GM20431 (cell line): ENCODE results near the gene MTHFD2L.

Source experiments
- in situ Hi-C: fragments of 300-500 bp; cut with MseI, MboI; formaldehyde crosslinking; loops from one replicate; pipeline ENCODE4 v1.15.0; 2020; ENCODE audit warnings: low sequenced_read_pairs; ENCODE audit not compliant: unreplicated experiment

Gene MTHFD2L

DNA sequence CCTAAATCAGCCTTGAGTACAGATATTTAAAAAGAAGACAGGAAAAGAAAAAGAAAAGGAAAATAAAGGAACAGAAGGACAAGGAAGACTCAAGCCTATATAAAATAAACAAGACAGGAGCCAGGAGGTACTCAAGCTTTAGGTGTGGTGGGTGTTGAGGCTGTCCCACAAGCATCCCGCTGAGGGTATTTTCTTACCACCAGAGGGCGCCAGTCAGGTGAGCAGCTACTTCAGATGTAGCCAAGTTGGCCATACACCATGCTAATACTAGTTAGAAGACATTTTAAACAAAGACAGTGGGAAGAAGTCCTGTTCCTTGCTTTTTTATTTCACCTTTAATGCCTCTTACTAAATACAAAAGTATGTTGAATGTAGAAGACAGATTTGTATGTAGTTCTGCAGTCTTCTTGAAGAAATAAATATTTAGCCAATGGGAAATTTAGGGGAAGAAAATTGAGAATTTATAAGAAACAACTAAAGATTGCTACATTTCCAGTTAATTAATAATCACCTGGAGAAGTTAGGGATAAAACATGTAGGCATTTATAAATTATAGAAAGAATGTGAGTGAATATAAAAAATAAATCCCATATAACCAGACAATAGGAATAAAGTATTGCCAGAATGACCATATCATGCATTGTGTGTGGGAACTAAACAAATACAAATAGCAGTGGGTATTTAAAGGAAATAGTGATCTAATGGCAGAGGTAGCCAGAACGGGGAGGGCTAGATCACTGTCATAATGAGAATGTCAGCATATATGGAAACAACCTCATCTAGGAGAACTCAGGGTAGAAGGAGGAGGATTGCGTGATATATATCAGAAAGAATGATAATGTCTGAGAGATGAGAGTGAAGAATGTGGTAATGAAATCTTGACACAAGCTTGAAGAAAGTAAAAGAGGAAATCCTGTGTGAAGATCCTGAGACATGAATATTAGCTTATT is 71.0 kb downstream of the MTHFD2L start:
- in situ Hi-C loops = no loop called here

DNA sequence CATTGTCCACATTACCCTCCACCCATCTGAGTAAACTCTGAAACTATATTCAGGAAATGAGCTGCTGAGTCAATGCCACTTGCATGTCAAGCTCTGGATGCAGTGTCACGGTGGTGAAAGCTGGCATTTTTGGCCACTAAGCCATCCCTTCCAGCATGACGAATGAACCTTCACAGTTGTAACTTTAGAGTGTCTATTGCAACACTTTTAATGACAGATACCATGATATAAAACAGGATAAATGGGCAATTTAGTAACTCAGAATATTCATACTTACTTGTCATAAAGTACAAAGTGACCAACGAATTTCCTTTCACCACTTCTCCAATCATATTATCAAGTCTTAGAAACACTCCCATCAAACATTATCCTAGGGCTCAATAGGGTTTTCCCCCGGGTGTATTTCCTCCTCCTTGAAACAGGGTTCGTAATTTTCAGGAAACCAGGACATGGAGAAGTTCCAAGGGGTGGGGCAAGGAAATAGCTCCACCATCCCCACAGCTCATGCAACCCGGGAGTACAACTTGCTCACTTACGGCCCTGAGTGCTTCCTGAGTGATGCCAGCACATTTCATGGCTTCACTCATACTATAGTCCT is 73.1 kb downstream of the MTHFD2L start:
- in situ Hi-C loops = no loop called here

DNA sequence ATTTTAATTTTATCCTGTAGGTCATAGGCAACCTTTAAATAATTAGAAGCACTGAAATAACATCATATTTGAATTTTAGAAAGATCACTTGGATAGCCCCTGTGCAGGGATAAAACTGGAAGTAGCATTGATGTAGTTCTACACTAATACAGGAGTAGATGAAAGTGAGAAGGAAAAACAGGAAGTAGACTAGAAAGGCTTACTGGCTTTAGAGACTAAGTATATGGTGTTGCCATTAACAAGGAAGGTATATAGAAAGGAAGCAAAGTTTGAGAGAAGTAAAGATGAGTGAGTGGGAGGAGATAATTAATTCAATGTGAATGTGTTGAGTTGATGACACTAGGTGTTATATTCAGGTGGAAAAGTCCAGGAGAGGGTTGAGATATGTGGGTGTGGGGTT is 77.2 kb downstream of the MTHFD2L start:
- in situ Hi-C loops = no loop called here

DNA sequence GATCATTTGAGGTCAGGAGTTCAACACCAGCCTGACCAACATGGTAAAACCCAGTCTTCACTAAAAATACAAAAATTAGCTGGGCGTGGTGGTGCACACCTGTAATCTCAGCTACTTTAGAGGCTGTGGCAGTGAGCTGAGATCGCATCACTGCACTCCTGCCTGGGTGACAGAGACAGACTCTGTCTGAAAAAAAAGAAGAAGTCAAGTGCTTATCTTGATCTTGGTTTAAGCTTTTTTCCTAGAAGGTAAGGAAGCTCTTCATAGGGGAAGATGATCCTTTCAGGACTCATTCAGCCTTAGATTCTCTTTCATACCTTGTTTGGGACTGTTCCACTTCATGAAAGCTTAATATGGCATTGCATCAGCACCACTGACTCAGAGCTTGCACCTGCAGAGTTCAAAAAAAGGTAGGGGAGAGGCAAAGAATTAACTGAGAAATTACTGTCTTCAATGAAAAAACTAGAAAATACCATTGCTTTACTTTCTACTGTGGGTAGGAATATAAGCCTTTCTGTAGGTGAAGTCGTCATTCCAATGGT is 79.6 kb downstream of the MTHFD2L start:
- in situ Hi-C loops = no loop called here

DNA sequence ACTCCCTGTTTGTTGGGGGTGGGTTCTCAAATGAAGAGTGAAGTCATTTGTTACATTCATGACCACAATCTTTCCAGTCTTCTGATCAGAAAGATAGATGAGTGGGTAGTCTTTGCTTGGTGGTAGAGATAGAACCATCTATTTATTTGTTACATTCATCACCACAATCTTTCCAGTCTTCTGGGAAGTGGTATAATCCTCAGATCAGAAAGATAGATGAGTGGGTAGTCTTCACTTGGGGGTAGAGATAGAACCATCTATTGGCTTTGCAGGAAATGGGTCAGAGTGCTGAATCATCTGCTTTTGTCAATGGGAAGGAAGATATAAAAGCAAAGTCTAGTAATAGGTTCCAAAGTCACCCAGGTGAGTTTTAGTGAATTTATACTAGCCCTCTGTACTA is 86.1 kb downstream of the MTHFD2L start:
- in situ Hi-C loops = no loop called here

DNA sequence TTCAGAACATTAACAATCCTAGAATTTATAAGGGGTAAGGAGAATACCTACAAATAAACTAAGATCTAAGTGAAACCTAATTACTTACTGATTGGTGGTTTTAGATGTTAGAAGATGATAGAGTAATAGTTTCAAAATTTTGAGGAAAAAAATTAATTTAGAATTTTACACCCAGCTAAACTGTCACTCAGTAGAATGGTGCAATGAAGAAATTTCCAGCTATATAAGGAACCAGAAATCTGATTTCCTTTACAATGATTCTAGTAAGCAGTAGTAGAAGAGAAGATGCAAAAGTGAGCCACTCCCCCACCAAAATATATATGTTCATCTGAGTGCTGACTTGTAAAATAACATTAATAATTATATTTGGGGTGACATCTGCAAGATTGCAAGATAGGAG is 95.0 kb downstream of the MTHFD2L start:
- in situ Hi-C loops = no loop called here

DNA sequence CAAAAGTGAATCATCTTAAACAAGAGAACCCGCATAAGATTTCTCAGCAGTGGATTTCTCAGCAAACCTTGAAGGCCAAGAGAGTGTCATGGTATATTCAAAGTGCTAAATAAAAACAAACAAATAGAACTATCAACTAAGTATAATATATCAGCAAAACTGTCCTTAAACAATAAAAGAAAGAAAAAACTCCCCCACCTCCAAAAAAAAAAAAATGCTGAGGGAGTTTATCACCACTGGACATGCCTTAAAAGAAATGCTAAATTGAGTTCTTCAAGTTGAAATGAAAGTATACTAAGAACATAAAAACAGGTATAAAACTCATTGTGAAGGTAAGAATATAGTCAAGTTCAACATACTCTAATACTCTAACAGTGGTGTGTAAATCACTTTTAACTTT is 96.5 kb downstream of the MTHFD2L start:
- in situ Hi-C loops = no loop called here

DNA sequence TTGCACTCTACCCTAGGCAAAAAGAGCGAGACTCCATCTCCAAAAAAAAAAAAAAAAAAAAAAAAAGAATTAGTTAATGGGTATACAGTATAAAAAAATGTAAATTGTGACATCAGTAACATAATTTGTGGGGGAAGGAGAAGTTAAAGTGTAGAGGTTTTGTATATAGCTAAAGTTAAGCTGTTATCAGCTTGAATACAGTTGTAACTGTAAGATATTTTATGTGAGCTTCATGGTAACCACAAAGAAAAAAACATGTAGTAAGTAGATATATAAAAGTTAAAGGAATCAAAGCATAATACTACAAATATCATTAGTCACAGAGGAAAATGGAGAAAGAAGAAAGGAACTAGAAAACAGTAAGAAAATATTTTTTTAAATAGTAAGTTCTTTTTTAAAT is 97.2 kb downstream of the MTHFD2L start:
- in situ Hi-C loops = no loop called here

DNA sequence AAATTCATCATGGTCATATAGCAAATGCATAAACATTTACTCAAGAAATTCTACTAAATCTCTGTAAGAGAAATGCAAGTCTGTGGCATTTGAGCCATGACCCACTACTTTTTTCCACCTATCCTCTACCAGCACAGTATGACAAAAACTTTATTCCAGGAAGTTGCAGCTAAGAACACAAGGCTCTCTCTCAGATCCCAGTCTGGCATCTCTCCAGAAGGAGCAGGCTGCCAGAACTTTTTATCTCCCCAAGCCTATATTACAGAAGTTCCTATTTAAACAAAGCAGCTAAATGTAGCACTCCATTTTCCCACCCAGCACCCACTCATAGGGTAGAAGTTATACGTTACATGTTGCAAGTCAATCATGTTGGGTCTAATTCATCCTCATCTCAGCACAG is 101.0 kb downstream of the MTHFD2L start:
- in situ Hi-C loops = no loop called here

DNA sequence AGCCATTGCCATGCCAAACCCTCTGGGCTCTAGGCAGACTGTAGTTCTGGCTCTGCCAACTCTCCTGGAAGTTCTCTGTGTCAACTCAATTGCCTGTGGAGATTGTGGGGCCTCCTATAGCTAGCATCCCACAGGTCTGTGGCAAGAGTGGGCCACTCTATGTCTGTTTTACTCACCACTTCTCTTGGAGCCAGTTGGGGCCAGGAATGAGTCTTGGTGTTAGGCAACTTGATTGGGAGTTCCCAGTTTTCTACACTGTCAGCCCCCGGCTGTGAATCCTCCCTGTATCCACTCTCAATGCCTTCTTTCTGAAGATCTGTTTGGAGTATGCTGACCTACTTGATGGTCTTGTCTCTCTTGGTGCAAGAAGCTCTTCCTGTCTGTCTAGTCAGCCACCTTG is 102.1 kb downstream of the MTHFD2L start:
- in situ Hi-C loops = no loop called here

DNA sequence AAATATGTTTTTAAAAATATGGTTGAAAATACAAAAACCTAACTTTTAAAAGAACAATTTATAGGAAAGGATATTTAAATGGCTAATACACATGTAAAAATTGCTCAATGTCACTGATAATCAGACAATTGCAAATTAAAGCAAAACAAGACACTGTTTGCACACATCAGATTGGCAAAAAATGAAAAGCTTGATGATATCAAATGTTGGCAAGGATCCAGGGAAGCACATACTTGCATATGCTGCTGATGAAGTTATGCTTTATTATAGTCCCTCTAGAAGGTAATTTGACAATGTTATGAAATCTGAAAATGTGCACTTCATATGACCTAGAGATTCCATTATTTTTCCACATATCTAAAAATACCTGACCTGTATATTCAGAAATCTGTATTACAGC is 104.6 kb downstream of the MTHFD2L start:
- in situ Hi-C loops = no loop called here

DNA sequence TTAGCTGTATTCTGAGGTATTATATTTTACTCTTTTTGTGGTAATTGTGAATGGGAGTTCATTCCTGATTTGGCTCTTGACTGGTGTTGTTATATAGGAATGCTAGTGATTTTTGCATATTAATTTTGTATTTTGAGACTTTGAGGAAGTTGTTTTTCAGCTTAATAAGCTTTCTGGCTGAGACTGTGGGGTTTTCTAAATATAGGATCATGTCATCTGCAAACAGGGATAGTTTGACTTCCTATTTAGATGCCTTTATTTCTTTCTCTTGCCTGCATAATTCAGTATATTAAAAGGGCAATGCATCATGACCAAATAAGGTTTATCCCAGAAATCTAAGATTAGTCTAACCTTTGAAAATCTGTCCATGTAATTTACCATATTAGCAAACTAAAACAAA is 105.6 kb downstream of the MTHFD2L start:
- in situ Hi-C loops = no loop called here

DNA sequence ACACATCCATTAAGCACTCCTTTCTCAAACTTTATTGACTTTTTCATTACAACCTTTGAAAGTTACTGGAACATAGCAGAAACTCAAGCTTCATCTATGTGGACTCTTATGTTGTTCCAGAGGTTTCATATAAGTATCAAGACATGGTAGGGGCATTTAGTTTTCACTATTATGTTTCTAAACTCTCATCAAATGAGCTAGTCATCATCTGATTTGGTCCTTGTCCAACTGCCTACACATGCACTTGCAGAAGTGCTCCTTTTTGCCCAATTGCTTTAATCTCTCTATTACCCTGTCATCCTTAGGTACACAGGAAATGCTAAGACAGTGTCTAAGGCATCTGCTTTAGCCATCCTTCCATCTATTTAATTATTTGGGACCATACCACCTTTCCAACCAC is 108.2 kb downstream of the MTHFD2L start:
- in situ Hi-C loops = no loop called here

DNA sequence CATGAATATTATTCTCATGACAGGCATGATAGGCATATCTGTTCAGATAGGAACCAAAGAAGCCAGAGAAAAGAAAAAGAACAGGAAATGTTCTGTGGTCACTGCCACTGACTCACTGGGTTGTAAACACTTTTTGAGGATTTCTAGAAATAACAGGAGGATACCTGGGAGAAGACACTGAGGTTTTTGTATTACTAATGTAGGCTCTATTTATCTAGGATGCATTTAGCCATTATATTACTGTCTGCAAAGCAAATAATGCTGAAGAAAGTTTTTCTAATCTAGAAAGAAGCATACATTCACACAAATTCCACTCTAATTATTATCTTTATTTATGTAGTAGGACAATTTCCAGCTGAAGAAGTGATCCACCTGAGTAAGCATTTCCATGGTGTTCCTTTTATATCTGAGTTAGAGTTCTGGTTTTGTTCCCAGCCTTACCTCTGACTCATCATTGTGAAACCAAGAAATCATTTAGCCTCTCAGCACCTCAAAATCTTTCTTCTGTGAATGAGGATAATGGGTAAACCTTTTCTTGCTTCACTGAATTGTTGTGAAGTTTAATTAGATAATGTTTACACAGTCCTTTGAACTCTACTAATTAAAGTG is 110.2 kb downstream of the MTHFD2L start:
- in situ Hi-C loops = no loop called here

DNA sequence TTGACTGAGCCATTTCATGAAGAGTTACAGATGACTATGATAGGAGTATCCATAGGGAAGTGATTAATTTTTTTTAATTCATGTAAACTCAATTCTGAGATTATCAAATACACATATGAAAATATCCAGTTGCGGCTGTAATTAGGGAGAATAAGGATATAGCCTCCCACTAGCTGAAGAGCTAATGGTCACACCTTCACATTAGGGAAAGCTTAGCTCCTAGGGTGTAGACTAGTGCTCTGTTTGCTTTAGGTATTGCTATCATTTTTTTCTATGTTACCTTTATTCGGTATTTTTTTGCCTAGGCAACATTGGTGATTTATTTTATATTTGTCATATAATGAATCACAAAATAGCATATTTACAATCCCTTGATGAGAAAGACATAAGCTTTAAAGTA is 110.7 kb downstream of the MTHFD2L start:
- in situ Hi-C loops = no loop called here

DNA sequence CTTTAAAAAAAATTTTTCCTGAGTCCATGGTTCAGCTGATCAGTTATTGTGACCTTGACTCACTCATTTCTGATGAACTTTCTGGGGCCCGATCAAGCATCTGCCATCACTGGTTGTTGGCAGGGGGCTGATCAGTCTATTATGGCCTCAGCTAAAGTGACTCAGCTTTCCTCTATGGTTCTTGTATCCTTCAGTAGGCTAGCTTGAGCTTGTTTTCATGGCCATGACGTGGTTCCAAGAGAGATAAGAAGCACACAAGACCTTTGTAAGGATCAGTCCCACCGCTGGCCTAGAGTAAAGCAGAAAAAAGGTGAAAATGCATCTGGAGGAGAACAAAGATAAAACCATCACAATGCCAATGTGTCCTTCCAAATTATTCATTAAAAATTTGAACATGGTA is 120.6 kb downstream of the MTHFD2L start:
- in situ Hi-C loops = no loop called here

DNA sequence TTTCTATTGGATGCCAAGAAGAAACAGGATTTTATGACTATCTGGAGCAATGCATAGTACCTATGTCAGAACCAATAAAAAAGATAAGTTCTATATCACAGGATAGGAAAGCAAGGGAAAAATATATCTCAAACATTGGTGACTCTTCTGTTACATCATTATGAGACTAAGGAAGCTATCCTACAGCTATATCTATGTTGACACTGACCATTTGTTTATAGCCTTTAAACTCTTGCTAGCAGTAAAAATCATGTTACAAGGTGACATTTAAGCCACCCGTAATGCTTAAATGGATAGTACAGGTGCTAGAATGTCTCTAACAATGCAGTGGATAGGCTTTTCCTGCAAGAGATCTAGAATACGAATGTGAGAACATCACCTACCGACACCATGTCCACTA is 121.8 kb downstream of the MTHFD2L start:
- in situ Hi-C loops = no loop called here

DNA sequence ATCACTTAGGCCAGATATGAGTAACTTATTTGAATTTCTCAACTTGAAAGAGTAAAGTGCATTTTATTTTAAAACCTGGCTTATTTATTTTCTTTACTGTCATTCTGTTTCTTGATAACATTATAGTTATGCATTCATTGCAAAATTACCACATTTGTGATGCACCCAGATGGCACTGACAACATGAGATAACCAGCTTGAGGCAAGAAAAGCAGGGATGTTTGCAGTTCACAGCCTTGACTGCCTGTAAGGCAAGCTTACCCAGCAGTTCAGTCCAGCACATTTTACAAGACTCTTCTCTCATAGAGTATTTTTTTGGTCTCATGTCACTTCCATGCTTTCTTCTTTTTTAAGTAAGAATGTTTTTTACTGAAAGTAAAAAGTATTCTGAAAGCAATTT is 125.0 kb downstream of the MTHFD2L start:
- in situ Hi-C loops = no loop called here

DNA sequence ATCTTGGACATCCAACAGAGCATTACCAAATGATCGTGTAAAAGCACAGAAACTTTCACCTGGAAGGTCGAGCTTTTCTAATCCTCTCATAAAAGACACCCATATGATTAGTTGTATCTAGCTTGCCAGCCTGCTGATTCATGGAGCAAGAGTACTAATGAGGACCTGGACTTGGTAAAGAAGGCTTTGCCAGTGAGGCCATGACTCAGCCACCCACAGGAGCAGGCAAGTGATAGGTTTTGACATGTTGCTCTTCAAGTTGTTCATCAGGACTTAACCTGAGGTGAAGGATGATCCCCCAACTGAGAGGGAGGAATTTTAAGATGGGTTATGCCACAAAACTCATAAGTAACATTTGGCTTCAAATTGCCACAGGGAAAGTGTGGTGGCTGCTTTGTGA is 125.7 kb downstream of the MTHFD2L start:
- in situ Hi-C loops = no loop called here

DNA sequence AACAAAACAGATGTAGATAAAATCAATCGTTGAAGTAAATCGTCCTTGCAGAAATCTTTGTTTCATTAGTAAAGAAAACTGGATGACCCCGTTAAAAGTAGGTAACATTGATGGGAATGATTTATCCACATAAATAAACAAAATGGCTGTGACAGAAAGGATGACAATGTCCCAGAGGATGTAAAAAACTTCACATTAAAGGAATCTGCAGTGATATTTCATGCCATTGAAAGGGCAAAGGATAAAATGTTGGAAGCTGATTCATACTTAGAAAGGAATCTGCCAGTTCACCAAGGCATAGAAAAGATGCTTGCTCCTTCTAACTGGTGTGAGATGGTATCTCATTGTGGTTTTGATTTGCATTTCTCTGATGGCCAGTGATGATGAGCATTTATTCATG is 126.1 kb downstream of the MTHFD2L start:
- in situ Hi-C loops = no loop called here

DNA sequence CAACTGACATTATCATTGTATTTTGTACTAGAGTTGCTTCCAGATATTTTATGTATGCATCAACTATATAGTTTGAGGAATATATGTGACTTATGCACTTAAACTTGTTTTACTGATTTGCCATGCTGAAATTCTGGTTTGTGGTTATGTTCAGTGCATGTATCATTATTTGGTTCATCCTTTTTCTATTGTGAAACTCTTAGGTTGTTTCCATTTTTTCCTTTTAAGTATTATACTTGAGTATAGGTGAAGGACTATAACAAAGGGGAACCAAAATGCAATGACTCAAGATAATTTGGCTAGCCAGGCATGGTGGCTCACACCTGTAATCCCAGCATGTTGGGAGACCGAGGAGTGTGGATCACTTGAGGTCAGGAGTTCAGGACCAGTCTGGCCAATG is 129.2 kb downstream of the MTHFD2L start:
- in situ Hi-C loops = no loop called here
